ENCODE results near the gene DBT.

DNA sequence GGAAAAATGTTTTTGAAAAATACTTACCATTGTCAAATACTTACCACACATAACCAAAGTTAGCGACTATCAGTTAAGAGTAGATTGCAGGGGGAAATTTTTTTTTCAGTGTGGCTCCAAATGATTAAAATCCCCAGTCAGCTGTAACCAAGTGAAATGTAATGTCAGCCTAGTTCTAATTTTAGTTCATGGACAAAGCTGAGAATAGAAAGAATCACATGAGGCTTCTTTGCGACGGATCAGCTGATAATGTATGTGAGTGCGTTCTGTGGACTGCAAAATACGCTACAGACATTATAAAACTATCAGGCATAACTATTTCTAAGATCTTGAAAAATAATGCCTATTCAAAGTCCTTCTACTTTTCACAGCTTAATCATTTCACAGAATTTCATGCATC is 71.5 kb downstream of the DBT start, which contains the start of gene LRRC39:
- TF ChIP-seq ZBTB8A (tag by site-specific recombination; IDR thresholded peaks at IDR 0.05), result no peak
- no peak for TF ChIP-seq YY1 (tag by site-specific recombination; IDR thresholded peaks at IDR 0.05)
- TF ChIP-seq, protein P1, sequence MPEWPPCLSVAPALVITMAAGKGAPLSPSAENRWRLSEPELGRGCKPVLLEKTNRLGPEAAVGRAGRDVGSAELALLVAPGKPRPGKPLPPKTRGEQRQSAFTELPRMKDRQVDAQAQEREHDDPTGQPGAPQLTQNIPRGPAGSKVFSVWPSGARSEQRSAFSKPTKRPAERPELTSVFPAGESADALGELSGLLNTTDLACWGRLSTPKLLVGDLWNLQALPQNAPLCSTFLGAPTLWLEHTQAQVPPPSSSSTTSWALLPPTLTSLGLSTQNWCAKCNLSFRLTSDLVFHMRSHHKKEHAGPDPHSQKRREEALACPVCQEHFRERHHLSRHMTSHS (tag by site-specific recombination; IDR thresholded peaks at IDR 0.05), result no peak
- no peak for TF ChIP-seq ZNF174 (tag by site-specific recombination; IDR thresholded peaks at IDR 0.05)
- TF ChIP-seq, protein P2, sequence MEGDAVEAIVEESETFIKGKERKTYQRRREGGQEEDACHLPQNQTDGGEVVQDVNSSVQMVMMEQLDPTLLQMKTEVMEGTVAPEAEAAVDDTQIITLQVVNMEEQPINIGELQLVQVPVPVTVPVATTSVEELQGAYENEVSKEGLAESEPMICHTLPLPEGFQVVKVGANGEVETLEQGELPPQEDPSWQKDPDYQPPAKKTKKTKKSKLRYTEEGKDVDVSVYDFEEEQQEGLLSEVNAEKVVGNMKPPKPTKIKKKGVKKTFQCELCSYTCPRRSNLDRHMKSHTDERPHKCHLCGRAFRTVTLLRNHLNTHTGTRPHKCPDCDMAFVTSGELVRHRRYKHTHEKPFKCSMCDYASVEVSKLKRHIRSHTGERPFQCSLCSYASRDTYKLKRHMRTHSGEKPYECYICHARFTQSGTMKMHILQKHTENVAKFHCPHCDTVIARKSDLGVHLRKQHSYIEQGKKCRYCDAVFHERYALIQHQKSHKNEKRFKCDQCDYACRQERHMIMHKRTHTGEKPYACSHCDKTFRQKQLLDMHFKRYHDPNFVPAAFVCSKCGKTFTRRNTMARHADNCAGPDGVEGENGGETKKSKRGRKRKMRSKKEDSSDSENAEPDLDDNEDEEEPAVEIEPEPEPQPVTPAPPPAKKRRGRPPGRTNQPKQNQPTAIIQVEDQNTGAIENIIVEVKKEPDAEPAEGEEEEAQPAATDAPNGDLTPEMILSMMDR (tag by site-specific recombination; IDR thresholded peaks at IDR 0.05), result no peak
